K562 (cell line): ENCODE data around the gene PCDH9. TPM values are rescaled to one million over a fixed set of nuclear protein-coding genes. Genes with fewer than 3 reads are reported as not detected.

ENCODE experiments used
- CTCF ChIP-seq, 3 experiments: IDR thresholded peaks in 2 of 3; conservative IDR thresholded peaks in 1 of 3; 2 replicates each; pipeline ENCODE4 v1.5.1; 2011 to 2012; ENCODE audit warnings: low read length in 3 of 3, mild to moderate bottlenecking in 3 of 3, control low read depth in 2 of 3, improper control_type of control experiment in 1 of 3, inconsistent platforms in 1 of 3, low read depth in 1 of 3, mixed read lengths in 1 of 3, moderate library complexity in 1 of 3; ENCODE audit not compliant: insufficient read depth in 2 of 3
- GABPB1 ChIP-seq: sonication (generic); formaldehyde crosslinking; IDR thresholded peaks from 2 replicates; pipeline ENCODE4 v1.8.0; 2022; ENCODE audit warnings: mild to moderate bottlenecking, missing genetic modification reagents
- MTF1 ChIP-seq: fragments of 250-450 bp; sonication (Bioruptor Pico); IDR thresholded peaks from 2 replicates; pipeline ENCODE4 v1.9.0; 2021; ENCODE audit warnings: moderate library complexity, mild to moderate bottlenecking, inconsistent platforms, borderline replicate concordance
- RBBP5 ChIP-seq: fragments of 200-600 bp; sonication (generic); IDR thresholded peaks from 2 replicates; pipeline ENCODE4 v1.6.1; 2012; ENCODE audit warnings: borderline replicate concordance, mild to moderate bottlenecking, low read length, control low read depth, inconsistent platforms; ENCODE audit not compliant: insufficient read depth, poor library complexity, severe bottlenecking
- TFAP4 ChIP-seq: sonication (generic); formaldehyde crosslinking; IDR thresholded peaks from 2 replicates; pipeline ENCODE4 v1.8.0; 2022; ENCODE audit warnings: missing genetic modification reagents, mild to moderate bottlenecking, moderate library complexity, borderline replicate concordance
- ZBTB11 ChIP-seq, 3 experiments: fragments of 200-800 bp in 1 of 3; fragments of 250-450 bp in 1 of 3; fragments of 450-650 bp in 1 of 3; sonication (Bioruptor Pico) in 1 of 3; sonication (Bioruptor generic) in 1 of 3; formaldehyde crosslinking in 1 of 3; IDR thresholded peaks; 2 replicates each; pipeline versions ENCODE4 v1.6.1 to v1.8.0; 2016 to 2022; ENCODE audit warnings: mild to moderate bottlenecking in 2 of 3, missing genetic modification characterization in 2 of 3, missing compliant biosample characterization in 1 of 3, moderate library complexity in 1 of 3
- ZNF224 ChIP-seq: sonication (generic); formaldehyde crosslinking; IDR thresholded peaks from 2 replicates; pipeline ENCODE4 v1.8.0; 2022; ENCODE audit warnings: mild to moderate bottlenecking, missing genetic modification reagents
- ZNF436 ChIP-seq: fragments of 250-450, 450-650 bp; sonication (Bioruptor Pico); formaldehyde crosslinking; IDR thresholded peaks from 2 replicates; pipeline ENCODE4 v1.7.0; 2020; ENCODE audit warnings: mild to moderate bottlenecking
- polyA plus RNA-seq, 8 experiments: library from polyadenylated mRNA; depleted of rRNA in 4 of 8; stranded (reverse) in 5 of 8; unstranded in 3 of 8; fragments of >200 nt; fragmentation: Nextera tagmentation in 2 of 8; fragmentation: Illumina TruSeq in 1 of 8; extraction: Ambion mirVana in 2 of 8; extraction: Trizol in 1 of 8; gene quantifications; 2 replicates each; pipeline versions ENCODE4 v1.2.1 to v1.2.3, GENCODE V29; 2011 to 2014; ENCODE audit warnings: inconsistent platforms in 1 of 8, missing spikeins in 1 of 8
- total RNA-seq, 7 experiments: library from RNA; depleted of rRNA in 6 of 7; stranded (reverse); fragments of >200 nt in 6 of 7; fragmentation: Illumina TruSeq in 2 of 7; extraction: Trizol in 2 of 7; gene quantifications; 2 replicates each; pipeline versions ENCODE4 v1.2.1 to v1.2.3, GENCODE V29; 2011 to 2021; ENCODE audit warnings: low replicate concordance in 1 of 7

Gene PCDH9
- total and polyA plus RNA-seq, 9 of the 15 experiments (the other 6 are each of a cell fraction or from before 2014, with no cell fraction given) = 1.1 to 6.7 (median 4.9) TPM

GRCh38 chr13:66879988-66880387, 350.1 kb downstream of the PCDH9 start (continued):
- TF ChIP-seq CTCF (IDR thresholded peaks at IDR 0.05 in 2 of 3, conservative IDR thresholded peaks at IDR 0.05 in 1 of 3; ENCODE audit: insufficient read depth in 2 of 3, low read depth in 1 of 3, low read length in 3 of 3) = no peak
- TF ChIP-seq ZBTB11 (CRISPR knock-in tag; IDR thresholded peaks at IDR 0.05) = no peak
- no peak for TF ChIP-seq TFAP4
- no peak for TF ChIP-seq RBBP5
- no peak for TF ChIP-seq MTF1 (CRISPR knock-in tag)
- no peak for TF ChIP-seq ZNF224 (CRISPR knock-in tag)
- TF ChIP-seq GABPB1 (CRISPR knock-in tag) = no peak
- TF ChIP-seq ZNF436 (CRISPR knock-in tag) = no peak
